Right lung (tissue), 10 donors: ENCODE data around the gene ANGEL2. TPM values are rescaled to one million over a fixed set of nuclear protein-coding genes. Genes with fewer than 3 reads are reported as not detected.
A peak's percentile ranks its signal among the peaks of the same experiment; 100 is the strongest.
"Not testable (repeated sequence)": the region's sequence is repeated elsewhere in the genome, so short reads cannot be mapped to it uniquely, and the experiment has no call there.

Experiments
- DNase-seq, 2 donors: peaks; one replicate each; pipeline ENCODE4 v3.0.0-alpha.2; 2013
- long read RNA-seq, 8 donors: transcript quantifications; one replicate each; lab custom pipeline, GENCODE V29; 2026
- polyA plus RNA-seq, 5 donors: library from polyadenylated mRNA; unstranded; fragments of 120-200 nt; gene quantifications; one replicate each; pipeline versions ENCODE4 v1.2.1 to v1.2.3, GENCODE V29; 2013; ENCODE audit warnings: inconsistent platforms in 1 of 5, low replicate concordance in 1 of 5; ENCODE audit not compliant: insufficient read length in 5 of 5, insufficient read depth in 1 of 5

The ANGEL2 gene
- polyA plus RNA-seq = 10 to 100 TPM; 33.1 to 53.7 (median 44.4) TPM
- long read RNA-seq, donor 1, full-length matches to known transcripts = 4 of 4 reads
- long read RNA-seq, donor 1, partial matches to known transcripts = 0 of 4 reads
- long read RNA-seq, donor 1, other reads (novel, unspliced or antisense) = 0 of 4 reads
- long read RNA-seq, donor 2, full-length matches to known transcripts = 3 of 3 reads
- long read RNA-seq, donor 2, partial matches to known transcripts = 0 of 3 reads
- long read RNA-seq, donor 2, other reads (novel, unspliced or antisense) = 0 of 3 reads
- long read RNA-seq, donor 3, partial matches to known transcripts = 0 of 3 reads
- long read RNA-seq, donor 3, other reads (novel, unspliced or antisense) = 0 of 3 reads
- long read RNA-seq, donor 4 = 0 reads
- long read RNA-seq, donor 5, full-length matches to known transcripts = 2 of 2 reads
- long read RNA-seq, donor 5, partial matches to known transcripts = 0 of 2 reads
- long read RNA-seq, donor 5, other reads (novel, unspliced or antisense) = 0 of 2 reads
- long read RNA-seq, donor 6, full-length matches to known transcripts = 2 of 2 reads
- long read RNA-seq, donor 6, partial matches to known transcripts = 0 of 2 reads
- long read RNA-seq, donor 6, other reads (novel, unspliced or antisense) = 0 of 2 reads
- long read RNA-seq, donor 7, full-length matches to known transcripts = 2 of 14 reads
- long read RNA-seq, donor 7, partial matches to known transcripts = 12 of 14 reads
- long read RNA-seq, donor 7, other reads (novel, unspliced or antisense) = 0 of 14 reads
- long read RNA-seq, donor 8 = 0 reads

DNA sequence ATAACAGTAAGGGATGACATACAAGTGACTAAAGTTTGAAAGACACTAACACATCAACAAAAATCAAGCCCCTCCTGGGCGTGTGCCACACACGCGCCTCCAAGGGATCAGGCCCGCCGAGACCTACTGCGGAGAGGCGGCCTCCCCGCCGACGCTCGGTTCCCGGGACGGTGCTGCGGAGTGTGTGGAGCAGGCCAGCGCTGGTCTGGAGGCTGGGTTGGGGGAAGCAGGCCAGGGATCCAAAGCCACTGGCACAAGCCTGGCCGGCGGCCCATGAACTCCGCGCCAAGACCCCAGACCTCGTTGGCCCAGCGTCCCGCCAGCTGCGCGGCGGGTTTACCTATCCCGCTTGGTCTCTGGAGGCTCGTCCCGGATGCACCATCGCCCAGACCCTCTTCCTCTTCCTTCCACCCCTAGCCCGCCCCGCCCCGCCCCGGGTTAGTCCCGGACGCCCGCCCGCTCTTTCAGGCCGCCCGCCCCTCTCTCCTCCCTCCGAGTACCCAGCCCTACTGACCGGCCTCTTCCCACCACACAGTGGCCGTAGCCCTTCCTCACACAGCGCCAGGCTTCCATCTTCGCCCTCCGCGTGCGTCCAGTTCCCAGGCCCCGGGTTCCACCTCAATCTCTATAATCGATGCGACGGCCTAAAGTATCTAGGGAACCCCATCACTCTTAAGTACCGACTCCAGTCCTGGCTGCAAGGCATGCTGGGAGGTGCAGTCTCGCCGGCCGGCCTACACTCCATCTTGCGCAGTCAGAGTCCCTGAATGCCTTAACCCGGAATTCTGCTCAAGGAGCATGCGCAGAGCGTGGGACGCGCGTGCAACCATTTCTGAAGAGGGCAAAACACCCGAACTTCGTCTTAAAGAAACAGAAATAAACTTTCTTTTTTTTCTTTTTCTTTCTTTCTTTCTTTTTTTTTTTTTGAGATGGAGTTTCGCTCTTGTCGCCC lies at the start of gene ANGEL2:
Gene ANGEL2, minus strand, starts transcription at position 769 of the 952 bp plus-strand sequence. Its CDS starts 196 bp downstream, at position 573.
- DNase-seq = peak; percentile 96

DNA sequence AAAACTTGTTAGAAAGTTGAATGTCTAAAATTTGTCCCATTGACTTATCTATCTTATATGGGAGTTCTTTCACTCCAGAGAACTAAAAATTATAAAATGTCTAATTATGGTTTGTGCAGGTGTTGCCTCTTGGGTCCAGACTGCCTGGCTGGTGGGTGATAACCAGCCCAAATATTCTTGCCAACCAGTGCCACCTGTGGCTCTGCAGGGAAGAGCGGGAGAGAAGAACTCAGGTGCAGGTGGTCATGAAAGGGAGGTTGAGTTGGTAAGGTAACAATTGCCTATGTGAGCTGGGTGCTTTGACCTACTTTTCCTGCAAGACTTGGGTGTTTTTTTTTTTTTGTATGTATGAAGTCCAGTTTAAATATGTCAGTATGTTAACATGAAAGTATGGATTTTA lies 45.6 kb upstream of the ANGEL2 start:
- no peak for DNase-seq

- DNase-seq = no peak
These were observed 45.2 kb upstream of the ANGEL2 start for GRCh38 chr1:213060836-213061235.

DNA sequence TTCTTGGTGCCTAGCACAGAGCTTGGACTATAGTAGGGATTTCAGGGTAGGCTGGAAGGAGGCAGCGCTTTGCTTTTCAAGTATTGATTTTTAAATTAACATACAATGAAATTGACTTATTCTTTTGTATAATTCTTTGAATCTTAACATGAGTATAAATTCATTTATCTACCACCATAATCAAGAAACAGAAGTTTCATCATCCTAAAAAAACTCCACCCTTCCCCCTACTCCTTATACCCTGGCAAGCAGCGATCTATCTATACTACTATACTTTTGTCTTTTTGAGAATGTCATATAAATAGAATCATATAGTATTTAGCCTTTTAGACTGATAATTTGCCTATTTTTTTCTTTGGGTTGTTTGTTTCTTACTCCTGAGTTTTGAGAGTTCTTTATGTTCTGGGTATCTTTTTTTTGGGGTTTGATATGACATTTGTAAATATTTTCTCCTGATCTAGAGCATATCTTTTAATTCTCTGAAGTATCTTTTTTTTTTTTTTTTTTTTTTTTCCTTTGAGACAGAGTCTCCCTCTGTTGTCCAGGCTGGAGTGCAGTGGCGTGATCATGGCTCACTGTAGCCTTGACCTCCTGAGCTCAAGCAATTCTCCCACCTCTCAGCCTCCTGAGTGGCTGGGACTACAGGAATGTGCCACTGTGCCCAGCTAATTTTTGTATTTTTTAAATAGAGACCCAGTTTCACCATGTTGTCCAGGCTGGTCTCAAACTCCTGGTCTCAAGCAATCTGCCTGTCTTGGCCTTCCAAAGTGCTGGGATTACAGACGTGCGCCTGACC lies 41.8 kb upstream of the ANGEL2 start:
- no peak for DNase-seq

- DNase-seq = no peak
These were observed 40.1 kb upstream of the ANGEL2 start for GRCh38 chr1:213055767-213056166.

GRCh38 chr1:213054733-213055591 lies 39.3 kb upstream of the ANGEL2 start:
- no peak for DNase-seq

GRCh38 chr1:213054142-213054541 lies 38.5 kb upstream of the ANGEL2 start:
- no peak for DNase-seq

GRCh38 chr1:213053455-213053854 lies 37.8 kb upstream of the ANGEL2 start:
- no peak for DNase-seq

DNA sequence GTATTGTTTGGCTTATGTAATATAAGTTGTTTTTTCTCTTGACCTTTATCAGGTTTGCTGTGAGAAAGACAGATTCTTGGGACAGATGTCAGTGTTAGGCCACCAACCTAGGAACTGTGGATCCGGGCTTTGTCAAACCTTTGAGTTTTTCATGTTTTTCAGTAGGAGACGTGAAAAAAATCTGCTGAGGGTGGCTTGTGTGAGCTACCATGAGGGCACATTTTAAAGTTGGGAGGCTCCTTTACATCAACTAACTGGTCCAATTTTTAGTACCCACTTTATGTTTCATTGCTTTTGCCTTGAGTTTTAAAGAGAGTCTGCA lies 36.2 kb upstream of the ANGEL2 start:
- DNase-seq = no peak

DNA sequence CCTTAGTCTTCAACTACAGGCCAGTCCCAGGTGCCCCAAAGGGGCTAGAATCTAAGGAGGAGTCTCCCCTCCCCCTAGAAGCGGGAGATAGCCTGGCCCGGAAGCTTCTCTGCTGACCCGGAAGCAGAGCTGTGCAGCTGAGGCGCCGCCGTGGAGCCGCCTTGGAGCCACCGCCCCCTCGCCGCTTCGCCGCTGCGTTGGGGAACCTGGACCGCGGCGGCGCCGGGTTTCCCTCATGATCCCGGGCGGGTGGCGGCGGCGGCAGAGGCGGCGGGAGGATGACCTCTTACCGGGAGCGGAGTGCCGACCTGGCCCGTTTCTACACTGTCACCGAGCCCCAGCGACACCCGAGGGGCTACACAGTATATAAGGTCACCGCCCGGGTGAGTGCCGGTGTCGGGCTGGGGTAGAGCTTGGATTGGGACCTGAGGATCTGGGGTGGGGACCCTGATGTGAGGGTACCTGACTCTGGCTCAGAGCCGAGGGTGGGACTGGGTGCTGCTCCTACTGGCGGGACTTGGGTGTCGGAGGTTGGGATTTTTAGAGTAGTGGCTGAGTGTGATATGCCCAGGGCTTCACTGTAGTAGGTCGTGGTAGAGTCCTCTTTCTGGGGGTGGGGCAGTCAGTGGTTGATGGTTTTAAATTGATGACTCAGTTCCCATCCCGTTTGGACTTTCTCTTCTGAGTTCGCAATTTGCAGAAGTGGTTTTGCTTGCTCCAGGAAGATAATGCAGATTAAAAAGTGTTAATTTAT lies 35.6 kb upstream of the ANGEL2 start, which contains the start of gene RPS6KC1:
Gene RPS6KC1, plus strand, starts transcription at position 115 of the 754 bp plus-strand sequence. Its CDS starts 164 bp downstream, at position 279.
- DNase-seq = peak; percentile 65 to 72

DNA sequence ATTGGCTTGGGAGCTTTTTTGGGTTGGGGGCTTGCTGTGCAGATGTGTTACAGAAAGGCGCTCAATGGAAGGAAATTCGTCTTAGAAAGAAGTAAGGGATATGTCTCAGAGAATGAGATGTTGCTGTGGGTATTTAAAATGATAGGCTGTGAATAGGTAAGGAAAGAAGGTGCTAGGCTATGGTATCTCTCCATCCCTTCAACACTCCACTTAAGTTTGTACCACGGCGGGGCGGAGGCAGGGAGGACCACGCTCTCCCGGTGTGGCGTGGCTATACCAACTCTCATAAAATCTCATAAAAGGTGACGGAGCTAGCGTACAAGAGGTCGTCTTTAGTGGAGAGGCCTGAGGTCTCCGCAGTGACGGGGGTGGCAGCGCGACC lies 35.1 kb upstream of the ANGEL2 start:
- no peak for DNase-seq

GRCh38 chr1:213049232-213049631 lies 33.6 kb upstream of the ANGEL2 start:
- DNase-seq = no peak

GRCh38 chr1:213045321-213046226 lies 29.9 kb upstream of the ANGEL2 start:
- not testable (repeated sequence) for DNase-seq

GRCh38 chr1:213041443-213041842 lies 25.8 kb upstream of the ANGEL2 start:
- DNase-seq = no peak

DNA sequence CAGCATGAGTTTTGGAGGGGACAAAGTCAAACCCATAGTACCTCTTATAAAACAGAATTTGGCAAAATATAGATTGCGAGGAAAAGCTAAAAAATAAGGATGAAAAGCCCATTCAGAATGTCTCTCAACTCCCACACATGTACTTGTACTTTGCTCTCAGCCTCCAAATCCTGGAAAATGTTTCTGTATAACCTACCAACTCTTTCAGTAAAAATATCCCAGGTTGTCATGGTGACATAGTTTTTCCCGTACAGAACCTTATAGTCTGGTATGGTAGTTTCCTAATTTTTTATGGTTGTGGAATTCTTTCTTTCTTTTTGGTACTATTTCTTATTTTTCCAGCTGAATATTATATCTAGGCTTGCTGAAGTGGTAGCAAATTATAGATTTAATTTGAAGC lies 19.9 kb upstream of the ANGEL2 start:
- DNase-seq = no peak

- no peak for DNase-seq
These were observed 19.0 kb upstream of the ANGEL2 start for GRCh38 chr1:213034713-213035112.

DNA sequence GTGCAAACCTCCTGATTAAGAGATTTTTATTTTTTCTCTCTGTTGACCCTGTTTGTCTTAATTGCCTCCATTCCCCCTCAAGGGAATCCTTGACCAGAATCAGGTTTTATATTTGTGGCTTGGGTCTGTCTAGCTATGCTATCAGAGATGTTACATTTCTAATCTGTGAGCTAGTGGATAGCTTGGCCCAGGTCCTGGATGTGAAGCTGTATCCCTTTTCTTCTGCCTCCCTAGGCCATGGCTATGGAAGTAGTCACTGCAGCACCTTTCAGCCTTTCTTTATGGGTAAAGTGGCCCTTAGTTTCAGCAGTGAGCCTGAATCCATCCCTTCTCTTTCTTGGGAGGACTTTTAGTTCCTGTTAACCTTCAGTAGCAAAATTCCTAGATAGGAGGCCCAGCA lies 17.0 kb upstream of the ANGEL2 start:
- DNase-seq = no peak

- DNase-seq = not testable (repeated sequence)
These were observed 11.4 kb upstream of the ANGEL2 start for GRCh38 chr1:213027024-213027423.
